HG03175 (cell line): ENCODE results near the gene NPAS2.

Experiments used
- ATAC-seq: cut with Tn5 transposase; IDR thresholded peaks from one replicate; pipeline ENCODE4 v1.9.1; 2021; ENCODE audit warnings: mild to moderate bottlenecking, moderate library complexity; ENCODE audit not compliant: unreplicated experiment

NPAS2 gene

GRCh38 chr2:100793220-100793619 is 26.7 kb upstream of the NPAS2 start:
- no peak for ATAC-seq

- no peak for ATAC-seq
These were observed 26.0 kb upstream of the NPAS2 start for GRCh38 chr2:100793982-100794381.

- ATAC-seq, result no peak
These were observed 23.3 kb upstream of the NPAS2 start for GRCh38 chr2:100796499-100797100.

GRCh38 chr2:100799686-100800085 is 20.3 kb upstream of the NPAS2 start:
- no peak for ATAC-seq

- no peak for ATAC-seq
These were observed 19.0 kb upstream of the NPAS2 start for GRCh38 chr2:100800915-100801314.

- ATAC-seq, result no peak
These were observed 18.5 kb upstream of the NPAS2 start for GRCh38 chr2:100801402-100801801.

- ATAC-seq, result no peak
These were observed 17.9 kb upstream of the NPAS2 start for GRCh38 chr2:100802066-100802465.

GRCh38 chr2:100803334-100803733 is 16.6 kb upstream of the NPAS2 start:
- ATAC-seq, result no peak

GRCh38 chr2:100806550-100806949 is 13.4 kb upstream of the NPAS2 start:
- ATAC-seq, result no peak

- no peak for ATAC-seq
These were observed 12.2 kb upstream of the NPAS2 start for GRCh38 chr2:100807707-100808106.

- ATAC-seq, result no peak
These were observed 11.4 kb upstream of the NPAS2 start for GRCh38 chr2:100808582-100808981.

- no peak for ATAC-seq
These were observed 10.4 kb upstream of the NPAS2 start for GRCh38 chr2:100809506-100809905.

- no peak for ATAC-seq
These were observed 9.3 kb upstream of the NPAS2 start for GRCh38 chr2:100810603-100811145.

- ATAC-seq, result no peak
These were observed 7.8 kb upstream of the NPAS2 start for GRCh38 chr2:100812116-100812515.

- ATAC-seq, result no peak
These were observed 7.4 kb upstream of the NPAS2 start for GRCh38 chr2:100812573-100812972.

GRCh38 chr2:100813527-100813926 is 6.4 kb upstream of the NPAS2 start:
- ATAC-seq, result no peak

GRCh38 chr2:100814043-100814442 is 5.9 kb upstream of the NPAS2 start:
- ATAC-seq, result no peak

- ATAC-seq, result no peak
These were observed 5.5 kb upstream of the NPAS2 start for GRCh38 chr2:100814453-100814852.

GRCh38 chr2:100817388-100817985 is 2.5 kb upstream of the NPAS2 start:
- no peak for ATAC-seq

GRCh38 chr2:100818003-100818605 is 1.8 kb upstream of the NPAS2 start:
- no peak for ATAC-seq

- ATAC-seq, result no peak
These were observed 1.2 kb upstream of the NPAS2 start for GRCh38 chr2:100818606-100819369.

- ATAC-seq, result no peak
These were observed 259 bp downstream of the NPAS2 start for GRCh38 chr2:100820273-100820522.
